GM18507 (cell line): ENCODE measurements around the gene C17orf100.
A peak's percentile ranks its signal among the peaks of the same experiment; 100 is the strongest.
"Not testable (repeated sequence)": the region's sequence is repeated elsewhere in the genome, so short reads cannot be mapped to it uniquely, and the experiment has no call there.

Source experiments
- DNase-seq: peaks from one replicate; pipeline ENCODE4 v3.0.0; 2011; ENCODE audit warnings: low read depth; ENCODE audit not compliant: insufficient read length; ENCODE audit errors: extremely low spot score
- FAIRE-seq: peaks from 2 replicates; lab custom pipeline; 2011; peaks lifted over from hg19 to GRCh38; lab: Jason Lieb, UNC

Gene C17orf100

GRCh38 chr17:6639586-6640535 lies 11.7 kb upstream of the C17orf100 start:
- DNase-seq (no peak), FAIRE-seq (no peak)

GRCh38 chr17:6640536-6641246 lies 10.9 kb upstream of the C17orf100 start, which contains the start of the genes KIAA0753 and TXNDC17:
Gene KIAA0753 (minus strand): TSS chr17:6640711. CDS start chr17:6635103, 5,608 bp downstream.
Gene TXNDC17 (plus strand): TSS chr17:6641060. CDS start chr17:6641083, 23 bp downstream.
- DNase-seq (peak; percentile 86), FAIRE-seq (peak; percentile 98)

GRCh38 chr17:6641247-6641863 lies 10.2 kb upstream of the C17orf100 start:
- DNase-seq (no peak), FAIRE-seq (peak; percentile 66)

GRCh38 chr17:6642592-6642991 lies 9.0 kb upstream of the C17orf100 start:
- no peak for DNase-seq
- FAIRE-seq: no peak

GRCh38 chr17:6643451-6644125 lies 8.0 kb upstream of the C17orf100 start:
- DNase-seq (no peak), FAIRE-seq (no peak)

- DNase-seq (no peak), FAIRE-seq (no peak)
Measured at GRCh38 chr17:6648181-6648580, 3.4 kb upstream of the C17orf100 start.

- no peak for DNase-seq
Measured at GRCh38 chr17:6651919-6652452, 424 bp downstream of the C17orf100 start.

GRCh38 chr17:6654841-6655731 lies 3.5 kb downstream of the C17orf100 start:
- DNase-seq: no peak
- FAIRE-seq: no peak

More at GRCh38 chr17:6651919-6652452, 424 bp downstream of the C17orf100 start:
- FAIRE-seq: peak; percentile 42

- FAIRE-seq, DNase-seq: not testable (repeated sequence)
Measured at GRCh38 chr17:6655732-6656361, 4.3 kb downstream of the C17orf100 start.

GRCh38 chr17:6656797-6657632 lies 5.5 kb downstream of the C17orf100 start:
- not testable (repeated sequence) for DNase-seq, FAIRE-seq

- DNase-seq (no peak), FAIRE-seq (no peak)
Measured at GRCh38 chr17:6657633-6658287, 6.2 kb downstream of the C17orf100 start.

GRCh38 chr17:6658411-6658810 lies 6.8 kb downstream of the C17orf100 start:
- FAIRE-seq, DNase-seq: not testable (repeated sequence)

GRCh38 chr17:6660101-6660500 lies 8.5 kb downstream of the C17orf100 start:
- DNase-seq (no peak), FAIRE-seq (no peak)

- FAIRE-seq: peak; percentile 100
Measured at GRCh38 chr17:6660805-6661463, 9.4 kb downstream of the C17orf100 start.

GRCh38 chr17:6661464-6661848 lies 9.9 kb downstream of the C17orf100 start:
- FAIRE-seq (no peak), DNase-seq (no peak)

More at GRCh38 chr17:6660805-6661463, 9.4 kb downstream of the C17orf100 start:
- DNase-seq: peak; percentile 28

GRCh38 chr17:6663200-6663599 lies 11.6 kb downstream of the C17orf100 start:
- not testable (repeated sequence) for FAIRE-seq, DNase-seq
